H1 (cell line): ENCODE measurements around the gene ISM1. TPM values are rescaled to one million over a fixed set of nuclear protein-coding genes. Genes with fewer than 3 reads are reported as not detected.

Experiments
- CTCF ChIA-PET: fragments of 300-600 bp; sonication (Branson Sonifier 250); formaldehyde crosslinking; loops from one replicate; lab custom pipeline; 2021; ENCODE audit not compliant: partially characterized antibody; lab: Charles Lee
- POLR2A ChIA-PET: fragments of 300-600 bp; sonication (Branson Sonifier 250); formaldehyde crosslinking; loops from one replicate; lab custom pipeline; 2021; ENCODE audit warnings: inconsistent platforms; ENCODE audit not compliant: partially characterized antibody; lab: Charles Lee
- DNase-seq, 2 experiments: peaks; one replicate each; pipeline versions ENCODE4 v3.0.0 to v3.0.0-alpha.2; 2010 to 2022; ENCODE audit warnings: low spot score in 2 of 2, low read depth in 1 of 2, mixed read lengths in 1 of 2
- FAIRE-seq: peaks from 2 replicates; lab custom pipeline; 2011; peaks lifted over from hg19 to GRCh38; lab: Jason Lieb, UNC
- H2AFZ ChIP-seq: 2 replicates; pipeline ENCODE4 v1.8.1; 2012; ENCODE audit warnings: low read length, inconsistent platforms
- H2AK5ac ChIP-seq: 2 replicates; pipeline ENCODE4 v1.6.1; 2013; ENCODE audit warnings: low read depth, low read length
- H2BK120ac ChIP-seq: replicated peaks from 2 replicates; pipeline ENCODE3; 2013; ENCODE audit warnings: low read depth, low read length, inconsistent platforms
- H2BK12ac ChIP-seq: 2 replicates; pipeline ENCODE4 v1.6.1; 2013; ENCODE audit warnings: low read depth, low read length
- H2BK15ac ChIP-seq: 2 replicates; pipeline ENCODE4 v1.6.1; 2013; ENCODE audit warnings: low read length
- H2BK20ac ChIP-seq: 2 replicates; pipeline ENCODE4 v1.6.1; 2013; ENCODE audit warnings: low read length
- H2BK5ac ChIP-seq: 2 replicates; pipeline ENCODE4 v1.6.1; 2013; ENCODE audit warnings: low read depth, low read length
- H3K14ac ChIP-seq: 2 replicates; pipeline ENCODE4 v1.6.1; 2013; ENCODE audit warnings: inconsistent platforms; ENCODE audit not compliant: insufficient read length
- H3K18ac ChIP-seq: 2 replicates; pipeline ENCODE4 v1.6.1; 2013; ENCODE audit warnings: low read length; ENCODE audit errors: extremely low read depth
- H3K23ac ChIP-seq: 2 replicates; pipeline ENCODE4 v1.6.1; 2013; ENCODE audit warnings: inconsistent platforms; ENCODE audit not compliant: insufficient read length
- H3K23me2 ChIP-seq: 2 replicates; pipeline ENCODE4 v1.6.1; 2013; ENCODE audit warnings: low read depth, low read length
- H3K27ac ChIP-seq: 2 replicates; pipeline ENCODE4 v1.6.1; 2011; ENCODE audit warnings: low read depth, low read length, inconsistent platforms
- H3K27me3 ChIP-seq, 4 experiments: replicated peaks in 1 of 4; 1 replicate in 1 of 4; 2 replicates in 3 of 4; pipeline versions ENCODE4 v1.6.1 to v1.8.1; 2011 to 2013; ENCODE audit warnings: low read length in 3 of 4, mild to moderate bottlenecking in 3 of 4, inconsistent platforms in 2 of 4, mixed read lengths in 2 of 4, moderate library complexity in 1 of 4; ENCODE audit not compliant: control insufficient read depth in 3 of 4, insufficient read depth in 3 of 4; ENCODE audit errors: extremely low read depth in 1 of 4
- H3K36me3 ChIP-seq, 4 experiments: 2 replicates each; pipeline versions ENCODE4 v1.6.1 to v1.8.1; 2011 to 2013; ENCODE audit warnings: mild to moderate bottlenecking in 4 of 4, low read length in 3 of 4, moderate library complexity in 2 of 4, control low read depth in 1 of 4, inconsistent platforms in 1 of 4; ENCODE audit not compliant: insufficient read depth in 4 of 4, control insufficient read depth in 2 of 4
- H3K4ac ChIP-seq: replicated peaks from 2 replicates; pipeline ENCODE3; 2013; ENCODE audit warnings: low read length, low read depth, mixed read lengths, inconsistent platforms; ENCODE audit not compliant: insufficient read length
- H3K4me1 ChIP-seq, 4 experiments: replicated peaks in 1 of 4; 1 replicate in 1 of 4; 2 replicates in 3 of 4; pipeline versions ENCODE4 v1.6.1 to v1.8.1; 2011 to 2013; ENCODE audit warnings: low read length in 3 of 4, inconsistent platforms in 2 of 4, mixed read lengths in 1 of 4; ENCODE audit not compliant: insufficient read depth in 4 of 4, control insufficient read depth in 3 of 4
- H3K4me2 ChIP-seq, 2 experiments: 2 replicates each; pipeline versions ENCODE4 v1.6.1 to v1.8.1; 2011 to 2013; ENCODE audit warnings: low read depth in 2 of 2, low read length in 2 of 2, control low read depth in 1 of 2, inconsistent platforms in 1 of 2, mild to moderate bottlenecking in 1 of 2; ENCODE audit not compliant: insufficient read depth in 1 of 2
- H3K4me3 ChIP-seq, 4 experiments: fragments of 200-600, 300-600 bp in 1 of 4; sonication (generic), shearing (Covaris generic), sonication (Bioruptor Twin) in 1 of 4; 2 replicates each; pipeline versions ENCODE4 v1.5.1 to v1.8.1; 2011 to 2016; ENCODE audit warnings: low read length in 4 of 4, low read depth in 3 of 4, control low read depth in 2 of 4, inconsistent platforms in 2 of 4, mild to moderate bottlenecking in 2 of 4, mixed read lengths in 1 of 4, moderate library complexity in 1 of 4; ENCODE audit not compliant: insufficient read depth in 2 of 4; ENCODE audit errors: extremely low read depth in 1 of 4
- H3K56ac ChIP-seq: replicated peaks from 2 replicates; pipeline ENCODE3; 2013; ENCODE audit warnings: low read depth, mild to moderate bottlenecking, mixed read lengths, low read length, inconsistent platforms; ENCODE audit not compliant: insufficient read length
- H3K79me1 ChIP-seq: 2 replicates; pipeline ENCODE4 v1.6.1; 2013; ENCODE audit warnings: low read depth, low read length, control low read depth
- H3K79me2 ChIP-seq, 2 experiments: 2 replicates each; pipeline versions ENCODE4 v1.6.1 to v1.8.1; 2012 to 2013; ENCODE audit warnings: low read length in 2 of 2, mild to moderate bottlenecking in 2 of 2, inconsistent platforms in 1 of 2; ENCODE audit not compliant: insufficient read depth in 2 of 2, control insufficient read depth in 1 of 2
- H3K9ac ChIP-seq, 4 experiments: replicated peaks in 1 of 4; 1 replicate in 1 of 4; 2 replicates in 3 of 4; pipeline versions ENCODE4 v1.6.1 to v1.8.1; 2011 to 2013; ENCODE audit warnings: low read depth in 3 of 4, low read length in 3 of 4, control low read depth in 2 of 4, mild to moderate bottlenecking in 2 of 4, moderate library complexity in 2 of 4, inconsistent platforms in 1 of 4; ENCODE audit errors: extremely low read depth in 1 of 4
- H3K9me3 ChIP-seq, 2 experiments: 2 replicates each; pipeline versions ENCODE4 v1.6.1 to v1.8.1; 2012 to 2013; ENCODE audit warnings: mild to moderate bottlenecking in 2 of 2, moderate library complexity in 2 of 2, control low read depth in 1 of 2, inconsistent platforms in 1 of 2, low read depth in 1 of 2, low read length in 1 of 2, mixed read lengths in 1 of 2; ENCODE audit not compliant: insufficient read depth in 2 of 2
- H4K20me1 ChIP-seq, 2 experiments: replicated peaks in 1 of 2; 2 replicates each; pipeline versions ENCODE3 to v1.8.1; 2011 to 2013; ENCODE audit warnings: inconsistent platforms in 2 of 2, low read length in 2 of 2, mild to moderate bottlenecking in 1 of 2; ENCODE audit not compliant: insufficient read depth in 2 of 2, control insufficient read depth in 1 of 2
- H4K5ac ChIP-seq: 2 replicates; pipeline ENCODE4 v1.6.1; 2013; ENCODE audit warnings: low read length, low read depth, mixed read lengths, inconsistent platforms; ENCODE audit not compliant: insufficient read length
- H4K8ac ChIP-seq: 2 replicates; pipeline ENCODE4 v1.8.0; 2013; ENCODE audit warnings: mild to moderate bottlenecking, moderate library complexity, low read length, inconsistent platforms; ENCODE audit not compliant: insufficient read depth; ENCODE audit errors: extremely low read depth
- H4K91ac ChIP-seq: replicated peaks from 2 replicates; pipeline ENCODE3; 2013; ENCODE audit warnings: low read length, mixed read lengths, inconsistent platforms; ENCODE audit not compliant: insufficient read length
- BACH1 ChIP-seq: IDR thresholded peaks from 2 replicates; pipeline ENCODE4 v1.6.1; 2012; ENCODE audit warnings: low read length, improper control_type of control experiment
- CTBP2 ChIP-seq: IDR thresholded peaks from 2 replicates; pipeline ENCODE4 v1.7.0; 2011; ENCODE audit warnings: borderline replicate concordance, mild to moderate bottlenecking, moderate library complexity, mixed read lengths, low read length; ENCODE audit not compliant: insufficient read depth, insufficient read length
- EP300 ChIP-seq, 2 experiments: IDR thresholded peaks; 1 replicate in 1 of 2; 2 replicates in 1 of 2; pipeline ENCODE4 v1.6.1; 2011 to 2012; ENCODE audit warnings: low read depth in 2 of 2, low read length in 2 of 2, mild to moderate bottlenecking in 2 of 2, borderline replicate concordance in 1 of 2, inconsistent platforms in 1 of 2, moderate library complexity in 1 of 2
- JUN ChIP-seq: IDR thresholded peaks from 2 replicates; pipeline ENCODE4 v1.6.1; 2011; ENCODE audit warnings: low read depth, mild to moderate bottlenecking, improper control_type of control experiment, low read length
- JUND ChIP-seq: IDR thresholded peaks from 2 replicates; pipeline ENCODE4 v1.6.1; 2011; ENCODE audit warnings: mild to moderate bottlenecking, improper control_type of control experiment, low read length
- POLR2AphosphoS5 ChIP-seq: IDR thresholded peaks from 2 replicates; pipeline ENCODE4 v1.6.1; 2011; ENCODE audit warnings: low read depth, low read length
- RBBP5 ChIP-seq: IDR thresholded peaks from 2 replicates; pipeline ENCODE4 v1.7.1; 2012; ENCODE audit warnings: low read depth, mild to moderate bottlenecking, inconsistent platforms, low read length, moderate library complexity, borderline replicate concordance
- RFX5 ChIP-seq: IDR thresholded peaks from 2 replicates; pipeline ENCODE4 v1.6.1; 2011; ENCODE audit warnings: low read depth, low read length, improper control_type of control experiment, borderline replicate concordance
- SAP30 ChIP-seq: fragments of 300-600 bp; sonication (generic); IDR thresholded peaks from 2 replicates; pipeline ENCODE4 v1.7.1; 2012; ENCODE audit warnings: low read length, moderate library complexity, mild to moderate bottlenecking, inconsistent platforms; ENCODE audit not compliant: insufficient read depth, insufficient replicate concordance
- YY1 ChIP-seq: IDR thresholded peaks from 2 replicates; pipeline ENCODE4 v1.6.1; 2011; ENCODE audit warnings: low read depth, mild to moderate bottlenecking, low read length
- WGBS, 2 experiments: shearing (Covaris generic) in 1 of 2; methylation state at CpG; one replicate each; pipeline versions ENCODE4 v1.1.6 to v1.1.7; 2013 to 2015; ENCODE audit warnings: low lambda C conversion rate in 2 of 2, mixed read lengths in 2 of 2, inconsistent platforms in 1 of 2, low coverage in 1 of 2, missing lambda C conversion rate in 1 of 2; ENCODE audit not compliant: insufficient replicate concordance in 2 of 2, insufficient coverage in 1 of 2, insufficient read length in 1 of 2; ENCODE audit errors: extremely low coverage in 1 of 2, missing lambda C conversion rate in 1 of 2; 5-methylcytosine and 5-hydroxymethylcytosine counted together
- polyA plus RNA-seq, 7 experiments: library from polyadenylated mRNA; depleted of rRNA in 3 of 7; stranded (reverse) in 5 of 7; unstranded in 2 of 7; fragments of >200 nt in 5 of 7; fragments of 200-250 nt in 2 of 7; gene quantifications; 1 replicate in 5 of 7; 2 replicates in 1 of 7; 4 replicates in 1 of 7; pipeline versions ENCODE4 v1.2.1 to v1.2.3, GENCODE V29; 2011 to 2013; ENCODE audit warnings: missing spikeins in 2 of 7, mixed read lengths in 2 of 7
- total RNA-seq: library from RNA; stranded (reverse); fragmentation: NEBNext Ultra II Directional; extraction: Animal tissue kit (Norgen Biotek cat#: 25700); gene quantifications from 2 replicates; pipeline ENCODE4 v1.2.1, GENCODE V29; 2021
- TF ChIP-seq, protein P1 (sequence below): IDR thresholded peaks from 2 replicates; pipeline ENCODE4 v1.6.1; 2012; ENCODE audit warnings: inconsistent platforms

Gene ISM1
- total and polyA plus RNA-seq, 2 of the 8 experiments (the other 6 are each of a cell fraction or from before 2014, with no cell fraction given): 0.62 to 0.97 TPM

GRCh38 chr20:13313201-13313600 is 92.1 kb downstream of the ISM1 start:
- no peak overlapping the region for H3K4ac ChIP-seq
- no peaks in the 10 kb centered on the region for H3K23me2 ChIP-seq
- no peak overlapping the region for H2BK20ac ChIP-seq
- no peak overlapping the region for H4K5ac ChIP-seq
- no peaks in the 10 kb centered on the region for H3K27me3 ChIP-seq
- H4K91ac ChIP-seq: no peak overlapping the region
- no peak overlapping the region for H2AK5ac ChIP-seq
- POLR2A ChIA-PET: no interaction called here
- 0 out of 2 replicates have a peak overlapping the region, but pooled peaks have one; percentile 11 for H2AFZ ChIP-seq
- 0 out of 4 replicates have a peak, but pooled peaks cover 1 to 4% of the 10 kb centered on the region in 2 experiments for H3K9me3 ChIP-seq
- no peak overlapping the region for H3K4me3 ChIP-seq
- no peaks in the 10 kb centered on the region for H3K79me2 ChIP-seq
- H3K4me2 ChIP-seq: no peak overlapping the region
- H3K27ac ChIP-seq: no peak overlapping the region
- H3K18ac ChIP-seq: no peak overlapping the region
- FAIRE-seq: no peak
- no peak overlapping the region for H2BK5ac ChIP-seq
- no peak overlapping the region for H3K9ac ChIP-seq
- 88% methylated on average over 5 of the region's 5 CpGs; no CpG with 5 or more reads in 1 of the 2 experiments for WGBS, 2 experiments
- no peak overlapping the region for H4K8ac ChIP-seq
- H3K4me1 ChIP-seq: no peaks in the 10 kb centered on the region
- H3K56ac ChIP-seq: no peak overlapping the region
- DNase-seq: no peak
- H4K20me1 ChIP-seq: no peaks in the 10 kb centered on the region
- no peaks in the 10 kb centered on the region for H3K36me3 ChIP-seq
- H3K79me1 ChIP-seq: no peaks in the 10 kb centered on the region
- CTCF ChIA-PET: interaction anchor here (0.6 to 3.8 kb wide), 2 partner anchors 11 to 171 kb away, joined by 3 to 19 read pairs; no protein-coding TSS in a partner anchor
- no peak overlapping the region for H3K23ac ChIP-seq
- no peak overlapping the region for H2BK120ac ChIP-seq
- H3K14ac ChIP-seq: no peak overlapping the region
- no peak overlapping the region for H2BK12ac ChIP-seq
- no peak overlapping the region for H2BK15ac ChIP-seq
- TF ChIP-seq RBBP5: no peak
- TF ChIP-seq SAP30: no peak
- TF ChIP-seq EP300 (IDR thresholded peaks at IDR 0.05; ENCODE audit: borderline replicate concordance in 1 of 2, low read depth in 2 of 2, low read length in 2 of 2): no peak
- TF ChIP-seq CTBP2: no peak
- no peak for TF ChIP-seq RFX5
- TF ChIP-seq BACH1: no peak
- TF ChIP-seq, protein P1, sequence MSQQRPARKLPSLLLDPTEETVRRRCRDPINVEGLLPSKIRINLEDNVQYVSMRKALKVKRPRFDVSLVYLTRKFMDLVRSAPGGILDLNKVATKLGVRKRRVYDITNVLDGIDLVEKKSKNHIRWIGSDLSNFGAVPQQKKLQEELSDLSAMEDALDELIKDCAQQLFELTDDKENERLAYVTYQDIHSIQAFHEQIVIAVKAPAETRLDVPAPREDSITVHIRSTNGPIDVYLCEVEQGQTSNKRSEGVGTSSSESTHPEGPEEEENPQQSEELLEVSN: no peak
- no peak for TF ChIP-seq JUN
- no peak for TF ChIP-seq JUND
- TF ChIP-seq POLR2AphosphoS5: no peak
- no peak for TF ChIP-seq YY1
